Trophoblast cell (in vitro differentiated cells and primary cell): Measurements from ENCODE around the gene ZBTB12.

Experiments used
- DNase-seq, 2 donors: peaks; one replicate each; pipeline ENCODE4 v3.0.0-alpha.2; 2016
- H2AFZ ChIP-seq: 2 replicates; pipeline ENCODE4 v1.6.1; 2013; ENCODE audit warnings: low read length, moderate library complexity, mild to moderate bottlenecking; ENCODE audit not compliant: insufficient read depth, poor library complexity
- H2AK5ac ChIP-seq: 2 replicates; pipeline ENCODE4 v1.6.1; 2013; ENCODE audit warnings: mild to moderate bottlenecking, low read length
- H2BK120ac ChIP-seq: 2 replicates; pipeline ENCODE4 v1.6.1; 2013; ENCODE audit warnings: low read length, mild to moderate bottlenecking, moderate library complexity; ENCODE audit not compliant: insufficient read depth, poor library complexity
- H2BK12ac ChIP-seq: 2 replicates; pipeline ENCODE4 v1.6.1; 2013; ENCODE audit warnings: mild to moderate bottlenecking, low read length, moderate library complexity
- H2BK5ac ChIP-seq: 2 replicates; pipeline ENCODE4 v1.6.1; 2013; ENCODE audit warnings: low read length, low read depth, moderate library complexity, mild to moderate bottlenecking; ENCODE audit not compliant: poor library complexity
- H3K14ac ChIP-seq: 2 replicates; pipeline ENCODE4 v1.6.1; 2013; ENCODE audit warnings: mild to moderate bottlenecking, low read length
- H3K18ac ChIP-seq: 2 replicates; pipeline ENCODE4 v1.6.1; 2013; ENCODE audit warnings: mild to moderate bottlenecking, low read length
- H3K23ac ChIP-seq: 2 replicates; pipeline ENCODE4 v1.6.1; 2013; ENCODE audit warnings: low read length
- H3K27ac ChIP-seq: 2 replicates; pipeline ENCODE4 v1.5.1; 2013; ENCODE audit warnings: low read depth, mild to moderate bottlenecking, inconsistent platforms, low read length, moderate library complexity
- H3K27me3 ChIP-seq: 2 replicates; pipeline ENCODE4 v1.6.1; 2013; ENCODE audit warnings: inconsistent platforms, mild to moderate bottlenecking, low read length, moderate library complexity; ENCODE audit not compliant: insufficient read depth
- H3K36me3 ChIP-seq, 2 experiments: 1 replicate in 1 of 2; 2 replicates in 1 of 2; pipeline ENCODE4 v1.6.1; 2013; ENCODE audit warnings: low read length in 2 of 2, mild to moderate bottlenecking in 2 of 2, moderate library complexity in 1 of 2; ENCODE audit not compliant: insufficient read depth in 2 of 2, control insufficient read depth in 1 of 2
- H3K4ac ChIP-seq: 2 replicates; pipeline ENCODE4 v1.6.1; 2013; ENCODE audit warnings: low read depth, mild to moderate bottlenecking, low read length, moderate library complexity
- H3K4me1 ChIP-seq, 2 experiments: 1 replicate in 1 of 2; 2 replicates in 1 of 2; pipeline ENCODE4 v1.6.1; 2013; ENCODE audit warnings: low read length in 2 of 2, mild to moderate bottlenecking in 2 of 2, moderate library complexity in 1 of 2; ENCODE audit not compliant: insufficient read depth in 2 of 2, control insufficient read depth in 1 of 2
- H3K4me2 ChIP-seq: 2 replicates; pipeline ENCODE4 v1.6.1; 2013; ENCODE audit warnings: inconsistent platforms, mild to moderate bottlenecking, low read length, moderate library complexity
- H3K4me3 ChIP-seq: 2 replicates; pipeline ENCODE4 v1.5.1; 2013; ENCODE audit warnings: mild to moderate bottlenecking, low read depth, low read length, inconsistent platforms
- H3K79me1 ChIP-seq: one replicate; pipeline ENCODE4 v1.6.1; 2013; ENCODE audit warnings: low read length
- H3K79me2 ChIP-seq: 2 replicates; pipeline ENCODE4 v1.6.1; 2013; ENCODE audit warnings: low read length, mild to moderate bottlenecking; ENCODE audit not compliant: control insufficient read depth, insufficient read depth, poor library complexity
- H3K9ac ChIP-seq: 2 replicates; pipeline ENCODE4 v1.6.1; 2013; ENCODE audit warnings: mild to moderate bottlenecking, low read length
- H3K9me3 ChIP-seq: 2 replicates; pipeline ENCODE4 v1.6.1; 2013; ENCODE audit warnings: low read depth, mild to moderate bottlenecking, control low read depth, inconsistent platforms, low read length; ENCODE audit not compliant: insufficient read depth
- H4K12ac ChIP-seq: 2 replicates; pipeline ENCODE4 v1.6.1; 2013; ENCODE audit warnings: low read depth, mild to moderate bottlenecking, low read length, moderate library complexity
- H4K8ac ChIP-seq: 2 replicates; pipeline ENCODE4 v1.6.1; 2013; ENCODE audit warnings: low read depth, mild to moderate bottlenecking, low read length, moderate library complexity
- H4K91ac ChIP-seq: one replicate; pipeline ENCODE4 v1.6.1; 2013; ENCODE audit warnings: low read depth, mild to moderate bottlenecking, low read length, moderate library complexity
- WGBS: extraction: QIAGEN DNeasy Blood & Tissue Kit; methylation state at CpG from one replicate; pipeline ENCODE4 v1.1.7; 2013; ENCODE audit warnings: missing lambda C conversion rate; ENCODE audit not compliant: insufficient read length, insufficient coverage; ENCODE audit errors: extremely low coverage; 5-methylcytosine and 5-hydroxymethylcytosine counted together

The ZBTB12 gene

GRCh38 chr6:31896493-31896855 lies 5.4 kb downstream of the ZBTB12 start:
- Histone ChIP-seq H2BK12ac (no peak overlapping the region), H3K79me2 (peaks cover 7% of the 10 kb centered on the region), H3K18ac (peak overlapping the region; percentile 93), H3K23ac (no peak overlapping the region), H3K36me3 (peaks cover 29 to 36% of the 10 kb centered on the region in 2 experiments), H4K12ac (peak overlapping the region; percentile 0), H4K8ac (no peak overlapping the region), H3K14ac (no peak overlapping the region), H4K91ac (peak overlapping the region; percentile 39), H3K4me2 (peak overlapping the region; percentile 77), H3K27me3 (no peaks in the 10 kb centered on the region), H2AFZ (no peak overlapping the region), H3K4me1 (peaks cover 15 to 17% of the 10 kb centered on the region in 2 experiments), H2AK5ac (no peak overlapping the region), H3K9me3 (peaks cover 4% of the 10 kb centered on the region), H3K27ac (no peak overlapping the region), H3K4me3 (no peak overlapping the region), H3K79me1 (peaks cover 15% of the 10 kb centered on the region), H3K4ac (no peak overlapping the region), H3K9ac (no peak overlapping the region), H2BK5ac (no peak overlapping the region), H2BK120ac (no peak overlapping the region)
- no CpG with 5 or more reads among the region's 4 CpGs for WGBS
- DNase-seq, result no peak

DNA sequence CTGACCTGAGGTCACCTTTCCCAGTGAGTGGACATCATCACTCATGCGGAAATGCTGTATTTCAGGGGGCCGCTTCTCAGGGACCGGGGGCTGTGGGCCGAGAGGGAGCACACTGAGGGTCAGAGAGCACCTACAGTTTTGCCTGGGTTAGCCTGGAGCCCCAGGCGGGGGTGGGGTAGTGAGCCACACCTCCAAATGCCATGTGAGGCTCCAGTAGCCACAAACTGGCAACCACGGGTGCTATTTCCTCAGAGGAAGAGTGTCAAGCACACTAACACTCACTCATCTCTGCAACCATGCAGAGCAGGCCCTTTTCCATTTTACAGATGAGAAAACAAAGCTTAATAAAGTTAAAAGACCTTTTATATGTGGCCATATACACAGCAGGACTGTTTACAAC lies 9.1 kb downstream of the ZBTB12 start:
- Histone ChIP-seq H2BK120ac (no peak overlapping the region), H2BK12ac (no peak overlapping the region), H2AFZ (no peak overlapping the region), H3K4me2 (no peak overlapping the region), H3K27ac (no peak overlapping the region), H3K27me3 (no peaks in the 10 kb centered on the region), H3K18ac (no peak overlapping the region), H4K12ac (no peak overlapping the region), H3K4me3 (no peak overlapping the region), H3K4me1 (peaks cover 4 to 5% of the 10 kb centered on the region in 2 experiments), H3K9me3 (no peaks in the 10 kb centered on the region), H3K9ac (no peak overlapping the region), H4K91ac (no peak overlapping the region), H4K8ac (no peak overlapping the region), H3K36me3 (peaks cover 43 to 49% of the 10 kb centered on the region in 2 experiments), H3K14ac (no peak overlapping the region), H2AK5ac (no peak overlapping the region), H3K23ac (no peak overlapping the region), H3K4ac (no peak overlapping the region), H3K79me2 (peaks cover 4% of the 10 kb centered on the region), H3K79me1 (peaks cover 7% of the 10 kb centered on the region), H2BK5ac (no peak overlapping the region)
- no CpG with 5 or more reads among the region's 6 CpGs for WGBS
- DNase-seq, result no peak

- Histone ChIP-seq H3K36me3 (peaks cover 60 to 62% of the 10 kb centered on the region in 2 experiments), H3K14ac (no peak overlapping the region), H3K79me2 (no peaks in the 10 kb centered on the region), H3K27ac (no peak overlapping the region), H3K4me1 (no peaks in the 10 kb centered on the region), H2BK12ac (no peak overlapping the region), H2BK5ac (no peak overlapping the region), H3K9ac (no peak overlapping the region), H4K8ac (no peak overlapping the region), H3K23ac (no peak overlapping the region), H3K27me3 (no peaks in the 10 kb centered on the region), H3K4me2 (no peak overlapping the region), H4K91ac (no peak overlapping the region), H4K12ac (no peak overlapping the region), H3K18ac (no peak overlapping the region), H3K79me1 (no peaks in the 10 kb centered on the region), H3K4me3 (no peak overlapping the region), H2AFZ (no peak overlapping the region), H3K9me3 (peaks cover 3% of the 10 kb centered on the region), H2AK5ac (no peak overlapping the region), H3K4ac (no peak overlapping the region), H2BK120ac (no peak overlapping the region)
- WGBS, result no CpG with 5 or more reads among the region's 3 CpGs
- DNase-seq, result no peak
These were observed 12.4 kb downstream of the ZBTB12 start for GRCh38 chr6:31889331-31889972.

GRCh38 chr6:31888276-31889258 lies 13.3 kb downstream of the ZBTB12 start:
- H3K9ac ChIP-seq, result no peak overlapping the region
- H2BK120ac ChIP-seq, result no peak overlapping the region
- H3K36me3 ChIP-seq, result peaks cover 65 to 67% of the 10 kb centered on the region in 2 experiments
- no peak overlapping the region for H4K8ac ChIP-seq
- no peak overlapping the region for H3K4ac ChIP-seq
- H3K4me3 ChIP-seq, result no peak overlapping the region
- H3K79me2 ChIP-seq, result no peaks in the 10 kb centered on the region
- peak in 1 of 2 donors; percentile 35 for DNase-seq
- H3K9me3 ChIP-seq, result peaks cover 3% of the 10 kb centered on the region
- no peak overlapping the region for H4K12ac ChIP-seq
- H3K4me1 ChIP-seq, result no peaks in the 10 kb centered on the region
- H3K4me2 ChIP-seq, result no peak overlapping the region
- no peak overlapping the region for H3K27ac ChIP-seq
- H3K23ac ChIP-seq, result no peak overlapping the region
- no peak overlapping the region for H3K18ac ChIP-seq
- no peak overlapping the region for H2BK5ac ChIP-seq
- H2AK5ac ChIP-seq, result no peak overlapping the region
- no peak overlapping the region for H3K14ac ChIP-seq
- no peaks in the 10 kb centered on the region for H3K27me3 ChIP-seq
- H2BK12ac ChIP-seq, result no peak overlapping the region
- H3K79me1 ChIP-seq, result no peaks in the 10 kb centered on the region
- H2AFZ ChIP-seq, result no peak overlapping the region
- WGBS, result no CpG with 5 or more reads among the region's 43 CpGs
- H4K91ac ChIP-seq, result no peak overlapping the region
